ENCODE data around the gene PIGR. TPM values are rescaled to one million over a fixed set of nuclear protein-coding genes. Genes with fewer than 3 reads are reported as not detected.

PIGR gene
- total RNA-seq, 2 experiments from 2014 or later = not detected

- peaks cover 69% of the 10 kb centered on the region for H3K36me3 ChIP-seq (ENCODE audit: insufficient read depth, low read length)
- intact Hi-C loops (cut with DNase I, micrococcal nuclease) = no loop called here
- Mint-ChIP-seq H3K36me3 (ENCODE audit: low read depth) (peaks cover 89% of the 10 kb centered on the region), H3K27me3 (no peaks in the 10 kb centered on the region), H3K4me3 (peak overlapping the region; percentile 70), H3K9me3 (no peaks in the 10 kb centered on the region), H3K27ac (peak overlapping the region; percentile 90), H3K4me1 (ENCODE audit: low read depth) (peaks cover 90% of the 10 kb centered on the region)
- peaks cover 68% of the 10 kb centered on the region for H3K4me1 ChIP-seq (ENCODE audit: insufficient read depth, low read length)
- no peaks in the 10 kb centered on the region for H3K27me3 ChIP-seq (ENCODE audit: control insufficient read depth in 1 of 2, insufficient read depth in 2 of 2, low read length in 2 of 2)
- ATAC-seq (ENCODE audit: poor library complexity) (peak; percentile 31), DNase-seq (peak in 5 of 14 experiments; percentile 29 to 56 (median 40))
- peak overlapping the region; percentile 29 to 42 for H3K27ac ChIP-seq (ENCODE audit: low read depth in 1 of 2, low read length in 2 of 2)
- no peak for TF ChIP-seq CTCF (IDR thresholded peaks at IDR 0.05)
- ChIA-PET CTCF (interaction anchor here (1.0 to 2.3 kb wide), 6 partner anchors 16 to 171 kb away, joined by 3 to 10 read pairs (median 4); partner anchors contain the start of gene FCMR), POLR2A (interaction anchor here (0.6 to 13.4 kb wide), 34 partner anchors 9 to 427 kb away, joined by 3 to 384 read pairs (median 4); partner anchors contain the start of genes DYRK3, FCMR and IL24)
- no peak overlapping the region for H3K4me3 ChIP-seq (ENCODE audit: low read length)
- H3K9me3 ChIP-seq (ENCODE audit: control insufficient read depth in 1 of 2, insufficient read depth in 1 of 2, low read length in 2 of 2) = no peaks in the 10 kb centered on the region
Observed at GRCh38 chr1:206905295-206906164, 40.7 kb downstream of the PIGR start.

- Histone ChIP-seq H3K27ac (ENCODE audit: low read depth in 1 of 2, low read length in 2 of 2) (peak overlapping the region; percentile 20 to 42), H3K36me3 (ENCODE audit: insufficient read depth, low read length) (peaks cover 60% of the 10 kb centered on the region), H3K4me1 (ENCODE audit: insufficient read depth, low read length) (peaks cover 68% of the 10 kb centered on the region), H3K27me3 (ENCODE audit: control insufficient read depth in 1 of 2, insufficient read depth in 2 of 2, low read length in 2 of 2) (no peaks in the 10 kb centered on the region), H3K9me3 (ENCODE audit: control insufficient read depth in 1 of 2, insufficient read depth in 1 of 2, low read length in 2 of 2) (no peaks in the 10 kb centered on the region), H3K4me3 (ENCODE audit: low read length) (no peak overlapping the region)
- no peak for ATAC-seq (ENCODE audit: poor library complexity)
- no peaks in the 10 kb centered on the region for H3K27me3 Mint-ChIP-seq
- peaks cover 94% of the 10 kb centered on the region for H3K4me1 Mint-ChIP-seq (ENCODE audit: low read depth)
- H3K9me3 Mint-ChIP-seq = no peaks in the 10 kb centered on the region
- peak overlapping the region; percentile 70 for H3K4me3 Mint-ChIP-seq
- H3K27ac Mint-ChIP-seq = peak overlapping the region; percentile 90
- DNase-seq = no peak
- peaks cover 91% of the 10 kb centered on the region for H3K36me3 Mint-ChIP-seq (ENCODE audit: low read depth)
- no peak for TF ChIP-seq CTCF (IDR thresholded peaks at IDR 0.05)
- POLR2A ChIA-PET = interaction anchor here (0.8 to 13.4 kb wide), 10 partner anchors 8 to 193 kb away, joined by 3 to 384 read pairs (median 5); partner anchors contain the start of genes FCMR and IL24
- intact Hi-C loops (cut with DNase I, micrococcal nuclease) = no loop called here
- CTCF ChIA-PET = interaction anchor here (1.1 to 2.3 kb wide), 3 partner anchors 29 to 95 kb away, joined by 3 to 10 read pairs (median 7); no protein-coding TSS in a partner anchor
Observed at GRCh38 chr1:206904423-206905142, 41.7 kb downstream of the PIGR start.

- H3K27ac Mint-ChIP-seq = peak overlapping the region; percentile 90
- no peak overlapping the region for H3K4me3 Mint-ChIP-seq
- peaks cover 86% of the 10 kb centered on the region for H3K36me3 Mint-ChIP-seq (ENCODE audit: low read depth)
- no peak for DNase-seq
- no peak overlapping the region for H3K4me3 ChIP-seq (ENCODE audit: low read length)
- H3K4me1 Mint-ChIP-seq (ENCODE audit: low read depth) = peaks cover 95% of the 10 kb centered on the region
- H3K27ac ChIP-seq (ENCODE audit: low read depth in 1 of 2, low read length in 2 of 2) = no peak overlapping the region
- no peaks in the 10 kb centered on the region for H3K27me3 Mint-ChIP-seq
- intact Hi-C loops (cut with DNase I, micrococcal nuclease) = no loop called here
- peaks cover 56% of the 10 kb centered on the region for H3K36me3 ChIP-seq (ENCODE audit: insufficient read depth, low read length)
- H3K27me3 ChIP-seq (ENCODE audit: control insufficient read depth in 1 of 2, insufficient read depth in 2 of 2, low read length in 2 of 2) = no peaks in the 10 kb centered on the region
- no peak for TF ChIP-seq CTCF (IDR thresholded peaks at IDR 0.05)
- ATAC-seq (ENCODE audit: poor library complexity) = no peak
- ChIA-PET CTCF (no interaction called here), POLR2A (interaction anchor here (0.6 to 13.4 kb wide), 5 partner anchors 14 to 167 kb away, joined by 3 to 384 read pairs (median 4); partner anchors contain the start of gene FCMR)
- H3K9me3 Mint-ChIP-seq = no peaks in the 10 kb centered on the region
- H3K9me3 ChIP-seq (ENCODE audit: control insufficient read depth in 1 of 2, insufficient read depth in 1 of 2, low read length in 2 of 2) = no peaks in the 10 kb centered on the region
- H3K4me1 ChIP-seq (ENCODE audit: insufficient read depth, low read length) = peaks cover 67% of the 10 kb centered on the region
Observed at GRCh38 chr1:206903687-206904086, 42.6 kb downstream of the PIGR start.

Data from CD4-positive, alpha-beta T cell (primary cell).